K562 (cell line): ENCODE results near the gene ARHGAP26. TPM values are rescaled to one million over a fixed set of nuclear protein-coding genes. Genes with fewer than 3 reads are reported as not detected.

ENCODE experiments used
- ATAC-seq: fragments of 200-7000 bp; cut with Tn5 transposase; 3 replicates; pipeline ENCODE4 v1.9.1; 2020; ENCODE audit warnings: moderate library complexity
- BruUV-seq: library from RNA; stranded (reverse); fragments of 400-500 nt; replicated peaks from 2 replicates; lab custom pipeline; 2021; lab: Mats Ljungman, UMichigan
- CTCF ChIA-PET: fragments of 300-600 bp; formaldehyde crosslinking; extraction: SDS; loops from one replicate; lab custom pipeline; 2021; ENCODE audit warnings: low intra/inter-chr PET ratio; lab: Yijun Ruan, JAX
- POLR2A ChIA-PET: fragments of 300-600, 350-650 bp; sonication (Branson Sonifier 250); formaldehyde crosslinking; extraction: SDS; loops from one replicate; lab custom pipeline; 2021; ENCODE audit warnings: antibody characterized with exemption, inconsistent platforms; lab: Yijun Ruan, JAX
- DNase-seq, 4 experiments: peaks; one replicate each; pipeline versions ENCODE4 v3.0.0 to v3.0.0-alpha.2; 2011 to 2018; ENCODE audit warnings: low spot score in 3 of 4, mixed read lengths in 3 of 4; ENCODE audit errors: extremely low read depth in 1 of 4
- FAIRE-seq: peaks from 2 replicates; lab custom pipeline; 2011; peaks lifted over from hg19 to GRCh38; lab: Jason Lieb, UNC
- H2AFZ ChIP-seq: 2 replicates; pipeline ENCODE4 v1.6.0; 2011; ENCODE audit warnings: low read depth, low read length, control low read depth, inconsistent platforms
- H3K27ac ChIP-seq: fragments of 200-600 bp; 3 replicates; pipeline ENCODE4 v1.8.0; 2011; ENCODE audit warnings: low read depth, mild to moderate bottlenecking, control low read depth, inconsistent platforms, low read length, moderate library complexity, mixed read lengths; ENCODE audit errors: extremely low read depth
- H3K27me3 ChIP-seq, 2 experiments: fragments of 300-600 bp in 1 of 2; 2 replicates in 1 of 2; 3 replicates in 1 of 2; pipeline versions ENCODE4 v1.6.0 to v1.8.0; 2011; ENCODE audit warnings: inconsistent platforms in 2 of 2, low read length in 2 of 2, mild to moderate bottlenecking in 1 of 2, mixed read lengths in 1 of 2, moderate library complexity in 1 of 2; ENCODE audit not compliant: control insufficient read depth in 2 of 2, insufficient read depth in 2 of 2
- H3K36me3 ChIP-seq: fragments of 300-600 bp; 3 replicates; pipeline ENCODE4 v1.8.0; 2011; ENCODE audit warnings: mild to moderate bottlenecking, low read length, inconsistent platforms; ENCODE audit not compliant: control insufficient read depth, insufficient read depth
- H3K4me1 ChIP-seq, 2 experiments: fragments of 200-600 bp in 1 of 2; replicated peaks in 1 of 2; 2 replicates in 1 of 2; 3 replicates in 1 of 2; pipeline versions ENCODE4 v1.5.1 to v1.8.0; 2011; ENCODE audit warnings: inconsistent platforms in 2 of 2, low read length in 2 of 2, mild to moderate bottlenecking in 1 of 2, mixed read lengths in 1 of 2, moderate library complexity in 1 of 2; ENCODE audit not compliant: control insufficient read depth in 2 of 2, insufficient read depth in 2 of 2
- H3K4me2 ChIP-seq: 2 replicates; pipeline ENCODE4 v1.6.1; 2011; ENCODE audit warnings: low read length, control low read depth, inconsistent platforms, mixed read lengths; ENCODE audit not compliant: insufficient read depth
- H3K4me3 ChIP-seq: fragments of 200-600 bp; sonication (generic), shearing (Covaris generic); 2 replicates; pipeline ENCODE4 v1.5.1; 2016; ENCODE audit warnings: control low read depth, inconsistent platforms
- H3K79me2 ChIP-seq: fragments of 200-600 bp; 3 replicates; pipeline ENCODE4 v1.8.0; 2011; ENCODE audit warnings: low read length, inconsistent platforms; ENCODE audit not compliant: control insufficient read depth, insufficient read depth
- H3K9ac ChIP-seq, 2 experiments: 2 replicates each; pipeline versions ENCODE4 v1.6.0 to v1.6.1; 2011; ENCODE audit warnings: low read depth in 2 of 2, low read length in 2 of 2, control low read depth in 1 of 2, inconsistent platforms in 1 of 2, mild to moderate bottlenecking in 1 of 2, mixed read lengths in 1 of 2; ENCODE audit not compliant: insufficient read depth in 1 of 2
- H3K9me1 ChIP-seq: one replicate; pipeline ENCODE4 v1.6.0; 2011; ENCODE audit warnings: inconsistent platforms, mild to moderate bottlenecking, low read length, moderate library complexity; ENCODE audit not compliant: control insufficient read depth, insufficient read depth
- H3K9me3 ChIP-seq: replicated peaks from 2 replicates; pipeline ENCODE4 v1.5.1; 2011; ENCODE audit warnings: low read depth, low read length, inconsistent platforms; ENCODE audit not compliant: control insufficient read depth, insufficient read depth
- H4K20me1 ChIP-seq: replicated peaks from 2 replicates; pipeline ENCODE4 v1.6.1; 2011; ENCODE audit warnings: low read length, inconsistent platforms, mixed read lengths; ENCODE audit not compliant: control insufficient read depth, insufficient read depth
- FOXJ3 ChIP-seq: sonication (generic); formaldehyde crosslinking; IDR thresholded peaks from 2 replicates; pipeline ENCODE4 v1.4.0; 2020; ENCODE audit warnings: mild to moderate bottlenecking, missing genetic modification reagents
- MBD2 ChIP-seq: sonication (generic); IDR thresholded peaks from 2 replicates; pipeline ENCODE4 v1.6.1; 2016; ENCODE audit warnings: low read depth, borderline replicate concordance
- NFIC ChIP-seq: fragments of 450-650 bp; IDR thresholded peaks from 2 replicates; pipeline ENCODE4 v1.6.1; 2017; ENCODE audit warnings: mild to moderate bottlenecking, inconsistent platforms
- SAP30 ChIP-seq: fragments of 200-600 bp; sonication (generic); IDR thresholded peaks from 2 replicates; pipeline ENCODE4 v1.6.1; 2012; ENCODE audit warnings: borderline replicate concordance, low read depth, mild to moderate bottlenecking, moderate library complexity, low read length, control low read depth, inconsistent platforms; ENCODE audit not compliant: insufficient read depth, poor library complexity, severe bottlenecking
- SP1 ChIP-seq: sonication (generic); formaldehyde crosslinking; IDR thresholded peaks from 2 replicates; pipeline ENCODE4 v1.8.1; 2022; ENCODE audit warnings: mild to moderate bottlenecking, missing genetic modification reagents
- ZC3H4 ChIP-seq: sonication (generic); formaldehyde crosslinking; IDR thresholded peaks from 2 replicates; pipeline ENCODE4 v1.9.0; 2021; ENCODE audit warnings: missing genetic modification reagents, borderline replicate concordance
- WGBS: fragments of 100-300 bp; shearing (Covaris generic); methylation state at CpG from one replicate; pipeline ENCODE4 v1.1.6; 2016; ENCODE audit warnings: low coverage, mixed read lengths; ENCODE audit not compliant: insufficient coverage; ENCODE audit errors: missing lambda C conversion rate; 5-methylcytosine and 5-hydroxymethylcytosine counted together
- in situ Hi-C: fragments of 300-500 bp; cut with MboI; formaldehyde crosslinking; loops from 4 replicates; pipeline ENCODE4 v1.15.0; 2018; ENCODE audit warnings: inconsistent platforms, mixed read lengths
- intact Hi-C: fragments of 100-400 bp; cut with micrococcal nuclease; formaldehyde crosslinking; loops from 2 replicates; pipeline ENCODE4 v1.14.2; 2022
- polyA plus RNA-seq, 8 experiments: library from polyadenylated mRNA; depleted of rRNA in 4 of 8; stranded (reverse) in 5 of 8; unstranded in 3 of 8; fragments of >200 nt; fragmentation: Nextera tagmentation in 2 of 8; fragmentation: Illumina TruSeq in 1 of 8; extraction: Ambion mirVana in 2 of 8; extraction: Trizol in 1 of 8; gene quantifications; 2 replicates each; pipeline versions ENCODE4 v1.2.1 to v1.2.3, GENCODE V29; 2011 to 2014; ENCODE audit warnings: inconsistent platforms in 1 of 8, missing spikeins in 1 of 8
- total RNA-seq, 7 experiments: library from RNA; depleted of rRNA in 6 of 7; stranded (reverse); fragments of >200 nt in 6 of 7; fragmentation: Illumina TruSeq in 2 of 7; extraction: Trizol in 2 of 7; gene quantifications; 2 replicates each; pipeline versions ENCODE4 v1.2.1 to v1.2.3, GENCODE V29; 2011 to 2021; ENCODE audit warnings: low replicate concordance in 1 of 7
- TF ChIP-seq, protein P1 (sequence below): fragments of 250-450 bp; sonication (Bioruptor Pico); IDR thresholded peaks from 2 replicates; pipeline ENCODE4 v1.4.0; 2020; ENCODE audit warnings: mild to moderate bottlenecking, moderate library complexity

ARHGAP26 gene
- total and polyA plus RNA-seq, 9 of the 15 experiments (the other 6 are each of a cell fraction or from before 2014, with no cell fraction given), result 0.13 to 1.1 (median 0.55) TPM

DNA sequence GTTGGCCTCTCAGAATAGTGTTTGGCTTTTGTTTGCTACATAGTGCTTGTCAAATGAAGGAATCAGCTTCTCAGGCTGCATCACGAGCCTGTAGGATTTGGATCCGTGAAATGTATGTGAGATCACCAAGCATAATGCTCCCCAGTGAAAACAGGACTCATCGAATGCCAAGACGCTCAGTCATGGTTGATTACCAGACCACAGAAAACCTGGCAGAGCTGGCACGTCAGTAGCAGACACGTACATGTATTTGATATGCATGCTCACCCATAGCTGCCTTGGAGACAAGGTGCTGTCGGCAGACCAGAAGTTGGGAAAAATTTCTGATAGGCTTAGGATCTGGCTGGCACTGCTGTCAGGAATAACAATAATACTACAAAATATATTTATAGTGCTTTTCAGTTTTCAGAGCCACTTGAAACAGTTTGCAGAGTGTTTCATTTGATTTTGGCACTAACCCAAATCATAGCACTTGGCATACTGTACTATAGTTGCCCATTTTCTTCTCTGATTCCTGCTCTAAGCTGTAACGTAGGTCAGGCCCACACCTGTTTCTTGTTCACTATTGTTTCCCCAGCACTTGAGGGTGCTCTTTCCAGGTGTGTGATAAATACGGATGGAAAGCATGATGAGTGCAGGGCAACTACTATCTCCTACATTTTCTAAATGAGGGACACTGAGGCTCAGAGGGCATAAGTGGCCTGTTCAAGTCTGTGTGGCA, 407.2 kb downstream of the ARHGAP26 start:
- H3K9me3 ChIP-seq, result no peaks in the 10 kb centered on the region
- H3K36me3 ChIP-seq, result no peaks in the 10 kb centered on the region
- no peaks in the 10 kb centered on the region for H4K20me1 ChIP-seq
- POLR2A ChIA-PET, result interaction anchor here (0.6 to 0.9 kb wide), 2 partner anchors 11 to 153 kb away, joined by 3 read pairs; no protein-coding TSS in a partner anchor
- FAIRE-seq (no peak), DNase-seq (no peak)
- no TSS peak for BruUV-seq
- no peak overlapping the region for H2AFZ ChIP-seq
- intact Hi-C loops, result no loop called here
- in situ Hi-C loops, result no loop called here
- H3K9ac ChIP-seq, result no peak overlapping the region
- H3K4me2 ChIP-seq, result no peak overlapping the region
- CTCF ChIA-PET, result no interaction called here
- no peak overlapping the region for H3K4me3 ChIP-seq
- no peaks in the 10 kb centered on the region for H3K9me1 ChIP-seq
- 0 out of 2 replicates have a peak, but pooled peaks have one; percentile 20 for TF ChIP-seq NFIC
- no peak for TF ChIP-seq FOXJ3 (CRISPR knock-in tag)
- no peak for TF ChIP-seq SP1 (CRISPR knock-in tag)
- TF ChIP-seq, all 486 proteins: peak for 1
- Histone ChIP-seq H3K27me3 (no peaks in the 10 kb centered on the region; a peak in 1 of 5 replicates), H3K27ac (no peak overlapping the region), H3K79me2 (no peaks in the 10 kb centered on the region), H3K4me1 (no peaks in the 10 kb centered on the region)
- WGBS, result 47% methylated on average over 9 of the region's 9 CpGs
- no peak for ATAC-seq

DNA sequence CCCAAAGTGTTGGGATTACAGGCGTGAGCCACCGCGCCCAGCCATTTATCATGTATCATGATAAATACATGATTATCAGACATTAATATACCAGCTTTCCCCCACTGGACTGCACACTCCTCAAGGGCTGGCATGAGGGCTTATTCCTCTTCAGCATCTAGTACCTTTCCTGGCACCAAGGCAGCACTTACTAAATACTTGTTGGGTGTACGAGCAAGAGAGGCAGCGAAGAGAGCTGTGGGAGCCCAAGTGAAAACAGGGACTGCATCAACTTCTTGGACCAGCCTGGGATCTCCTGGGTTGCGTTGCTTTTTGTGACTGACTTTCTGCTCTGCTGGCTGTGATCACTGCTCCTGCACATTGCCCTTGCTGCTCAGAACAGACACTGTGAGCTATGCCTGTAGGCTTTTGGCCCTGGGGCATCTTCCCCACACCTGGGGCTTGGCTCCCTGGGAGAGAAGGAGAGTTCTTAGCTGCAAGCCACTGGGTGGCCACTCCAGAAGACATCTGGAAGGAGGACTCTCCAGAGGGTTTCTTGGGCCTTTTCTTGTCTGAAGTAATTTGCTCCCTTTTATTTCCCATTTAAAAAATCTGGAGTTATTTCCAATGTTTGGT, 409.1 kb downstream of the ARHGAP26 start:
- no peaks in the 10 kb centered on the region for H3K27me3 ChIP-seq
- peaks cover 0 to 4% of the 10 kb centered on the region in 2 experiments; a peak in 1 of 5 replicates for H3K4me1 ChIP-seq
- H3K36me3 ChIP-seq, result no peaks in the 10 kb centered on the region
- intact Hi-C loops (no loop called here), in situ Hi-C loops (no loop called here)
- H3K9me1 ChIP-seq, result no peaks in the 10 kb centered on the region
- no TSS peak for BruUV-seq
- CTCF ChIA-PET, result no interaction called here
- POLR2A ChIA-PET, result interaction anchor here (1.0 kb wide), 1 partner anchor 534 kb away, joined by 3 read pairs; no protein-coding TSS in a partner anchor
- H3K27ac ChIP-seq, result no peak overlapping the region
- no peak overlapping the region for H2AFZ ChIP-seq
- no peak overlapping the region for H3K9ac ChIP-seq
- no peaks in the 10 kb centered on the region for H4K20me1 ChIP-seq
- H3K4me3 ChIP-seq, result no peak overlapping the region
- WGBS, result 63% methylated on average over 6 of the region's 6 CpGs
- H3K9me3 ChIP-seq, result no peaks in the 10 kb centered on the region
- H3K4me2 ChIP-seq, result no peak overlapping the region
- no peak for DNase-seq
- no peak for ATAC-seq
- no peaks in the 10 kb centered on the region for H3K79me2 ChIP-seq
- no peak for FAIRE-seq
- TF ChIP-seq, protein P1, sequence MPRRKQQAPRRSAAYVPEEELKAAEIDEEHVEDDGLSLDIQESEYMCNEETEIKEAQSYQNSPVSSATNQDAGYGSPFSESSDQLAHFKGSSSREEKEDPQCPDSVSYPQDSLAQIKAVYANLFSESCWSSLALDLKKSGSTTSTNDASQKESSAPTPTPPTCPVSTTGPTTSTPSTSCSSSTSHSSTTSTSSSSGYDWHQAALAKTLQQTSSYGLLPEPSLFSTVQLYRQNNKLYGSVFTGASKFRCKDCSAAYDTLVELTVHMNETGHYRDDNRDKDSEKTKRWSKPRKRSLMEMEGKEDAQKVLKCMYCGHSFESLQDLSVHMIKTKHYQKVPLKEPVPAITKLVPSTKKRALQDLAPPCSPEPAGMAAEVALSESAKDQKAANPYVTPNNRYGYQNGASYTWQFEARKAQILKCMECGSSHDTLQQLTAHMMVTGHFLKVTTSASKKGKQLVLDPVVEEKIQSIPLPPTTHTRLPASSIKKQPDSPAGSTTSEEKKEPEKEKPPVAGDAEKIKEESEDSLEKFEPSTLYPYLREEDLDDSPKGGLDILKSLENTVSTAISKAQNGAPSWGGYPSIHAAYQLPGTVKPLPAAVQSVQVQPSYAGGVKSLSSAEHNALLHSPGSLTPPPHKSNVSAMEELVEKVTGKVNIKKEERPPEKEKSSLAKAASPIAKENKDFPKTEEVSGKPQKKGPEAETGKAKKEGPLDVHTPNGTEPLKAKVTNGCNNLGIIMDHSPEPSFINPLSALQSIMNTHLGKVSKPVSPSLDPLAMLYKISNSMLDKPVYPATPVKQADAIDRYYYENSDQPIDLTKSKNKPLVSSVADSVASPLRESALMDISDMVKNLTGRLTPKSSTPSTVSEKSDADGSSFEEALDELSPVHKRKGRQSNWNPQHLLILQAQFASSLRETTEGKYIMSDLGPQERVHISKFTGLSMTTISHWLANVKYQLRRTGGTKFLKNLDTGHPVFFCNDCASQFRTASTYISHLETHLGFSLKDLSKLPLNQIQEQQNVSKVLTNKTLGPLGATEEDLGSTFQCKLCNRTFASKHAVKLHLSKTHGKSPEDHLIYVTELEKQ, result no peak
- TF ChIP-seq SAP30 (no peak), ZC3H4 (CRISPR knock-in tag) (no peak), MBD2 (no peak)
